ENCODE measurements around the gene ZNF740. TPM values are rescaled to one million over a fixed set of nuclear protein-coding genes. Genes with fewer than 3 reads are reported as not detected.
"Not testable (repeated sequence)": the region's sequence is repeated elsewhere in the genome, so short reads cannot be mapped to it uniquely, and the experiment has no call there.

Gene ZNF740
- total RNA-seq, 1 donor = 15.2 TPM

DNA sequence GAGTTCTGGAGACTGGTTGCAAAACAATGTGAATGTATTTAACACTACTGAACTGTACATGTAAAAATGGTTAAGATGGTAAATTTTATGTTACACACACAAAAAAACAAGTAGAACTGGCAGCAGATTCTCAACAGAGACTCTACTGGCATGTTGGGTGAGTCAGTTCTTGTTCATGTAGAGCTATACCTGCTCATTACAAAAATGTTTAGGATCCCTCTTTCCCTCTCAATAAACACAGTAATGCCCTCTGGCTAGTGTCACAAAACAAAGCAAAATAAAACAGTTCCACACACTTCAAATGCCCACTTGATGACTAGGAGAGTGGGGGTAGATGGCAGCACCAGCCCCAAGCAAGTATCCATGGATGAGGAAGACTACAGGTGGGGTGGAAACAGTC is 13.7 kb upstream of the ZNF740 start:
- no peaks in the 10 kb centered on the region for H3K27me3 ChIP-seq (ENCODE audit: insufficient read depth, low read length)
- no peaks in the 10 kb centered on the region for H3K9me3 ChIP-seq (ENCODE audit: low read depth, low read length)
- no peak overlapping the region for H3K4me3 ChIP-seq (ENCODE audit: low read length)
- H3K4me1 ChIP-seq (ENCODE audit: insufficient read depth, low read length) = no peaks in the 10 kb centered on the region

- no peak overlapping the region for H3K4me3 ChIP-seq (ENCODE audit: low read length)
- H3K4me1 ChIP-seq (ENCODE audit: insufficient read depth, low read length) = no peaks in the 10 kb centered on the region
- no peaks in the 10 kb centered on the region for H3K9me3 ChIP-seq (ENCODE audit: low read depth, low read length)
- no peaks in the 10 kb centered on the region for H3K27me3 ChIP-seq (ENCODE audit: insufficient read depth, low read length)
Measured at GRCh38 chr12:53169644-53170043, 10.9 kb upstream of the ZNF740 start.

DNA sequence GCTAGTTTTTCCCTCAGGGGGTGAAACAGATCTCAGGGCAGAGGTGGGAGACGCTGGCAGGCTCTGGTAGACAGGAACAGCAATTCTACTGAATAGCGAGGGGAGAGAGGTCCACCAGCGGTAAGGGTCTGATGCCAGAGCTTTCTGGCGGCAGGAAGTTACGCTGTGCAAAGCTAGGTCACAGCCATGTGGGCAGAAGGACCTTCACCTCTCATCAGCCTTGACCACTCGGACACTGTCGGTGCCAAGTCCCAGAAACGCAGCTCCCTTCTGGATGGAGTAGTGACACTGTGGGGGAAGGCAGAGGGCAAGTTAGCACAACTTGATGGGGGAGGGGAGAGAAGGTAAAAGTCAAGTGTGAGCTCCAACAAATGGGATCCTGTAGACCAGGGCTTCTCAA is 10.3 kb upstream of the ZNF740 start:
- Histone ChIP-seq H3K9me3 (ENCODE audit: low read depth, low read length) (no peaks in the 10 kb centered on the region), H3K4me1 (ENCODE audit: insufficient read depth, low read length) (no peaks in the 10 kb centered on the region), H3K27me3 (ENCODE audit: insufficient read depth, low read length) (no peaks in the 10 kb centered on the region), H3K4me3 (ENCODE audit: low read length) (no peak overlapping the region)

DNA sequence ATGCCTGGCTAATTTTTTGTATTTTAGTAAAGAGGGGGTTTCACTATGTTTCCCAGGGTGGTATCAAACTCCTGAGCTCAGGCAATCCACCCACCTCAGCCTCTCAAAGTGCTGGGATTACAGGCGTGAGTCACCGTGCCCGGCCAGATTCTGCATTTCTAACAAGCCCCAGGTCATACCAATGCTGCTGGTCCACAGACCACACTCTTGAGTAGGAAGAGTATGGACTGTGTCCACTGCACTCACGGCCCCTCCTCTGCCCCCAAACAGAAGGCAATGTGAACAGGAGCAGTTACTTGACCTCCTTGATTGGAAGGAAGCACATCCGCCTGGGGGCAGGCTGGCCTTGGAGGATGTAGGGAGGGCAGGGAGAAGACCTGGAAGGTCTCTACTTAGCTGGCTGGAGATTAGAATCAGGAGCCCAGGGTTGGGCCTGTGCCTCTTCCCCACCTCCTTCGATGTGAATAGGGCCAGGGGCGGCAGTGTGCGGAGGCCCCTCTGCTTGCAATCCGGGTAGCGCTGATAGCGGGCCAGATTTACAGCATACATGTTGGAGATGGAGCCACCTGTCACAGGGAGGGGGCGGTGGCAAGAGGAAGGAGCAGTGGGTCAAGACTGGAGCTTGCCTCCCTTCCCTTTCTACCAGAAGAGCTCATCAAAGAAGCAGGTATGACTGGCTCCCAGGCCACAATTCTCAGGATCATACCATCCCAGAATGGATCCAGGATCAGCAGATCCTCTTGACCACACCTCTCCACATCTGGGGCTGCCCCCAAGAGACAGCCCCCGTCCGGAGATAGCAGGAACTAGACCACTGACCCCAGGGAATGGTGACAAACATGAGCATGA is 9.4 kb upstream of the ZNF740 start:
- Histone ChIP-seq H3K27me3 (ENCODE audit: insufficient read depth, low read length) (no peaks in the 10 kb centered on the region), H3K9me3 (ENCODE audit: low read depth, low read length) (no peaks in the 10 kb centered on the region), H3K4me3 (ENCODE audit: low read length) (no peak overlapping the region), H3K4me1 (ENCODE audit: insufficient read depth, low read length) (no peaks in the 10 kb centered on the region)

DNA sequence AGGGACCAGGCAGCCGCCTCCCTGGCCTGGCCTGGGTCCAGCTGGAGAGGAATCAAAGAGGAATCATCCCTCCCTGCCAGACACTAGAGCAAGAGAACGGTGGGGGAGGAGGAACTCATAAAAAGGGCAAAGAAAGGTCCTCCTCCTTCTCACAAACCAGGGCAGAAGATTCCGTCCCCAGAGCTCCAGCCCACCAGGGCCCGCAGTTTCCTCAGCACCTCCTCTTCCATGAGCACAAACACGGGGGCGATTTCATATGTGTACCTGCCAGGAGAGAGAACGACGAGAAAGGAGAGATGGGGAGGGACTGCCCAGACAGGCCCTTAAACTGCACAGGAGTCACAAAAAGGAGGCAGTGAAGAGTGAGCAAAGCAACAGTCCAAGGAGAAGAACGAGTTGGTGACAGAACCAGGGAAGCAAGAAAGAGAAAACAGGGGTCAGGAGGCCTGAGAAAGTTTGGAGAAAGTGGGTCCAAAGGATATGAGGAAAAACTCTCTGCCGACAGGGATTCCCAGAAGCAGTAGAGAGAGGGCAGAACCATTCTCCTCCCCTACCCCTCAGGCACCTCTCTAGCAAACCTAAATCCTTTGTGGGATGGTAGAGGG is 8.7 kb upstream of the ZNF740 start:
- no peak overlapping the region for H3K4me3 ChIP-seq (ENCODE audit: low read length)
- H3K27me3 ChIP-seq (ENCODE audit: insufficient read depth, low read length) = no peaks in the 10 kb centered on the region
- H3K9me3 ChIP-seq (ENCODE audit: low read depth, low read length) = no peaks in the 10 kb centered on the region
- H3K4me1 ChIP-seq (ENCODE audit: insufficient read depth, low read length) = no peaks in the 10 kb centered on the region

DNA sequence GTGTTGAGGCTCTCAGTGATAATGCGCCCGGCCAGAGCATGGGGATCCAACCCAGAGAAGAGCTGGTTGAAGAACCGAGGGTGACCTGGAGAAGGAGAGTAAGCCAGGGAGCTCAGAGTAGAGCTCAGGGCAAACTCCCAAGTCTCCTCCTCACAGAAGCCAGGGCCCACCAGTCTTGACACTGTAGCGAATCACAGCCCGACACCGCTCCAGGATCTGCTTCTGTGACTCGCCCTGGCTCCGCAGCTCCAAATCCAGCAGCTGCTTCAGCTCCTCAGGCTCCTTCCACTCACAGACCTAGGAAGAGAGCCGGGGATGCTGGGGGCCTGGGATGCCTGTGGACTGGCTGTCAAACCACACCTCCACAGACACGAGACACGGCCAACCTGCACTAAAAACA is 8.2 kb upstream of the ZNF740 start:
- H3K4me3 ChIP-seq (ENCODE audit: low read length) = no peak overlapping the region
- H3K4me1 ChIP-seq (ENCODE audit: insufficient read depth, low read length) = no peaks in the 10 kb centered on the region
- no peaks in the 10 kb centered on the region for H3K27me3 ChIP-seq (ENCODE audit: insufficient read depth, low read length)
- no peaks in the 10 kb centered on the region for H3K9me3 ChIP-seq (ENCODE audit: low read depth, low read length)

GRCh38 chr12:53173085-53173715 is 7.3 kb upstream of the ZNF740 start:
- H3K9me3 ChIP-seq (ENCODE audit: low read depth, low read length) = no peaks in the 10 kb centered on the region
- no peaks in the 10 kb centered on the region for H3K27me3 ChIP-seq (ENCODE audit: insufficient read depth, low read length)
- H3K4me1 ChIP-seq (ENCODE audit: insufficient read depth, low read length) = no peaks in the 10 kb centered on the region
- no peak overlapping the region for H3K4me3 ChIP-seq (ENCODE audit: low read length)

DNA sequence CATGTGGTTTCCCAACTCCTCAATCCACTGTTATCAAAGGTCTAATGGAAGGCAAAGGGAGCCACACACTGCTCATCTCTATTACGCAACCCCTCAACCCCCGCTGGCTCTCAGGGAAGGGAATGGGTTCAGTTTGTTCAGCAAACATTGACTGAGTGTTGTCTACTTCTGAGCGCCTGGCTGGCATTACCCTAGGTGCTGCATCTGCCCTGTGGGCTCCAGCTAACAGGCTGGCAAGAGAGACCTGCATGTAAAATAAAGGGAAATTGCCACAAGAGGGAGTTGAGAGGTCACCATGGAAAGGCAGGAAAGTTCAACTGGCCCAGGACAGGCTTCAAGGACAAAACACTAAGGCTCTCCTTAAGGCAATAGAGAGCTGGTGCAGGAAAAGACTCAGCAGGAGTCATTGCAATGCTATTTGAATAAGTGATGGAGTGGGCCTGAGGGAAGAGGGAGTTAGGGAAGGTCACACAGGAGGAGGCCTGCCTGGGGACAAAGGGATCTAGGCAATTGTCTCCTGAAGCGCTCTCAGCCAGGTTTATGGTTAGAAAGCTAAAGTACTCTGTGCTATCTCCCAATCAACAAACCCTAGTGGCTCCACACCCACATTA is 5.5 kb upstream of the ZNF740 start:
- Histone ChIP-seq H3K27me3 (ENCODE audit: insufficient read depth, low read length) (no peaks in the 10 kb centered on the region), H3K4me3 (ENCODE audit: low read length) (no peak overlapping the region), H3K4me1 (ENCODE audit: insufficient read depth, low read length) (peaks cover 8% of the 10 kb centered on the region), H3K9me3 (ENCODE audit: low read depth, low read length) (no peaks in the 10 kb centered on the region)

DNA sequence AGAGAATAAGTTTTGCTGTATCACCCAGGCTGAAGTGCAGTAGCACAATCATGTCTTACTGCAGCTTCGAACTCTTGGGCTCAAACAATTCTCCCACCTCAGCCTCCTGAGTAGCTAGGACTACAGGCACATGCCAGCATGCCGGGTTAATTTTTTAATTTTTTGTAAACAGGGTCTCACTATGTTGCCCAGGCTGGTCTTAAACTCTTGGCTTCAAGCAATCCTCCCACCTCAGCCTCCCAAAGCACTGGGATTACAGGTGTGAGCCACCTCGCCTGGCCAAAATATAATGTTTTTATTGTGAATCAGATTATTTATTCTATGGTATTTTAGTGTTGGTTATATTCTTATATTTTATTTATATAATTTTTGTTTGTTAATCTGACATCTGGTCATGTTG is 3.8 kb upstream of the ZNF740 start:
- H3K4me3 ChIP-seq (ENCODE audit: low read length) = no peak overlapping the region
- H3K27me3 ChIP-seq (ENCODE audit: insufficient read depth, low read length) = no peaks in the 10 kb centered on the region
- H3K4me1 ChIP-seq (ENCODE audit: insufficient read depth, low read length) = peaks cover 17% of the 10 kb centered on the region
- no peaks in the 10 kb centered on the region for H3K9me3 ChIP-seq (ENCODE audit: low read depth, low read length)

- H3K4me1 ChIP-seq (ENCODE audit: insufficient read depth, low read length) = peaks cover 24% of the 10 kb centered on the region
- H3K9me3 ChIP-seq (ENCODE audit: low read depth, low read length); H3K27me3 ChIP-seq (ENCODE audit: insufficient read depth, low read length); H3K4me3 ChIP-seq (ENCODE audit: low read length): not testable (repeated sequence)
Measured at GRCh38 chr12:53177447-53177846, 3.1 kb upstream of the ZNF740 start.

- peaks cover 38% of the 10 kb centered on the region for H3K4me1 ChIP-seq (ENCODE audit: insufficient read depth, low read length)
- H3K9me3 ChIP-seq (ENCODE audit: low read depth, low read length) = not testable (repeated sequence)
Measured at GRCh38 chr12:53178803-53179202, 1.7 kb upstream of the ZNF740 start.

DNA sequence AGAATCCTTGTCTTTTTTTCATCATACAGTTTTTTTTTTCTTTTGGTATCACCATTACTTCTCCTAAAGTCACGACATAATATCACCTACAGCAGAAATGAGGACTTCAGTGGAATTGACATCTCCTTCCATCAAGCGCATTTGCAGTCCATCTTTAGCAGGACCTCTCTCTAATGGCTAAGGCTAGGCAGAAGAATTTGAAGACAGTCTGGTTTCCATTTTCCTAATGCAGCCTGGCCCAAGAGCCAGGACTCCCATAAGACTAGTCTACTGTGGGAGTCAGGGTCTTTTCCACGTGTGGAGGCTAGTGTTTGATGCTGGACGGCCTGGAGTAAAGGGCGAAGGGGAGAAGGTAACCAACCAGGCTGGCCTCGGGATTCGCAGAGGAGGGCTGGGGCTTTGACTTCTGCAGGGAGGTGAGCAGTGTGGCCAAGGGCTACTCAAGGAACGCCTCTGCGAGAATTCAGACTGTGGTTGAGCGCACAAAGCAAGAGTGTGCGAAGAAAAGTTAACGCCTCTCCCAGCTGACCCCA is 769 bp upstream of the ZNF740 start:
- H3K4me1 ChIP-seq (ENCODE audit: insufficient read depth, low read length) = peaks cover 44% of the 10 kb centered on the region
- peak overlapping the region; percentile 72 for H3K4me3 ChIP-seq (ENCODE audit: low read length)
- H3K27me3 ChIP-seq (ENCODE audit: insufficient read depth, low read length) = no peaks in the 10 kb centered on the region
- H3K9me3 ChIP-seq (ENCODE audit: low read depth, low read length) = no peaks in the 10 kb centered on the region

More at GRCh38 chr12:53178803-53179202, 1.7 kb upstream of the ZNF740 start:
- not testable (repeated sequence) for H3K4me3 ChIP-seq (ENCODE audit: low read length); H3K27me3 ChIP-seq (ENCODE audit: insufficient read depth, low read length)

- H3K4me1 ChIP-seq (ENCODE audit: insufficient read depth, low read length) = peaks cover 44% of the 10 kb centered on the region
- peak overlapping the region; percentile 72 for H3K4me3 ChIP-seq (ENCODE audit: low read length)
- H3K9me3 ChIP-seq (ENCODE audit: low read depth, low read length) = no peaks in the 10 kb centered on the region
- no peaks in the 10 kb centered on the region for H3K27me3 ChIP-seq (ENCODE audit: insufficient read depth, low read length)
Measured at GRCh38 chr12:53180931-53181645, 566 bp downstream of the ZNF740 start.

GRCh38 chr12:53181935-53182334 is 1.4 kb downstream of the ZNF740 start:
- Histone ChIP-seq H3K27me3 (ENCODE audit: insufficient read depth, low read length) (no peaks in the 10 kb centered on the region), H3K4me1 (ENCODE audit: insufficient read depth, low read length) (peaks cover 44% of the 10 kb centered on the region), H3K4me3 (ENCODE audit: low read length) (no peak overlapping the region), H3K9me3 (ENCODE audit: low read depth, low read length) (no peaks in the 10 kb centered on the region)
